HCT116 (cell line): ENCODE results near the gene PACRG. TPM values are rescaled to one million over a fixed set of nuclear protein-coding genes. Genes with fewer than 3 reads are reported as not detected.

ENCODE experiments used
- ATAC-seq: fragments of 200-7000 bp; cut with Tn5 transposase; 2 replicates; pipeline ENCODE4 v1.9.1; 2020; ENCODE audit warnings: mild to moderate bottlenecking, moderate library complexity
- BruUV-seq: library from RNA; stranded (reverse); fragments of 400-500 nt; replicated peaks from 2 replicates; lab custom pipeline; 2021; lab: Mats Ljungman, UMichigan
- CTCF ChIA-PET: fragments of 300-600 bp; sonication (Branson Sonifier 250); formaldehyde crosslinking; loops from one replicate; lab custom pipeline; 2021; ENCODE audit warnings: antibody characterized with exemption; lab: Charles Lee
- POLR2A ChIA-PET: fragments of 300-600, 350-600 bp; sonication (Branson Sonifier 250); formaldehyde crosslinking; loops from one replicate; lab custom pipeline; 2021; ENCODE audit warnings: antibody characterized with exemption; lab: Charles Lee
- RAD21 ChIA-PET, 2 experiments: fragments of 300-600 bp; sonication (Branson Sonifier 250); formaldehyde crosslinking; loops; one replicate each; lab custom pipeline; 2023; ENCODE audit warnings: low total read pairs in 2 of 2; ENCODE audit not compliant: uncharacterized antibody in 2 of 2, unreplicated experiment in 2 of 2, low non-redundant PET in 1 of 2; lab: Charles Lee
- DNase-seq: peaks from one replicate; pipeline ENCODE4 v3.0.0-alpha.2; 2010; ENCODE audit warnings: low read depth, low spot score
- H2AFZ ChIP-seq: fragments of 200-600 bp; shearing (Covaris generic), sonication (generic); 2 replicates; pipeline ENCODE4 v1.6.1; 2017; ENCODE audit warnings: low read depth, mixed run types, mixed read lengths, antibody characterized with exemption, low read length; ENCODE audit not compliant: poor library complexity, severe bottlenecking
- H3K27ac ChIP-seq: 2 replicates; pipeline ENCODE4 v1.5.1; 2012; ENCODE audit warnings: low read depth, low read length
- H3K27me3 ChIP-seq: fragments of 200-600 bp; sonication (generic); 2 replicates; pipeline ENCODE4 v1.6.1; 2016; ENCODE audit warnings: mixed run types, low read length, mixed read lengths; ENCODE audit not compliant: insufficient read depth
- H3K36me3 ChIP-seq, 2 experiments: fragments of 200-500 bp in 1 of 2; fragments of 200-600 bp in 1 of 2; sonication (Bioruptor generic) in 1 of 2; sonication (generic) in 1 of 2; 2 replicates each; pipeline versions ENCODE4 v1.5.1 to v1.6.1; 2014 to 2016; ENCODE audit warnings: low read length in 2 of 2, inconsistent platforms in 1 of 2, mixed read lengths in 1 of 2, mixed run types in 1 of 2; ENCODE audit not compliant: insufficient read depth in 2 of 2, control insufficient read depth in 1 of 2
- H3K4me1 ChIP-seq, 2 experiments: fragments of 200-600 bp in 1 of 2; sonication (generic) in 1 of 2; 2 replicates each; pipeline versions ENCODE4 v1.5.1 to v1.6.1; 2012 to 2017; ENCODE audit warnings: low read length in 2 of 2, inconsistent platforms in 1 of 2, mild to moderate bottlenecking in 1 of 2, mixed read lengths in 1 of 2, mixed run types in 1 of 2, moderate library complexity in 1 of 2; ENCODE audit not compliant: insufficient read depth in 2 of 2, control insufficient read depth in 1 of 2
- H3K4me2 ChIP-seq: fragments of 200-600 bp; sonication (generic); 2 replicates; pipeline ENCODE4 v1.6.1; 2017; ENCODE audit warnings: mixed run types, low read length, mixed read lengths
- H3K4me3 ChIP-seq, 2 experiments: fragments of 200-600 bp in 1 of 2; sonication (generic) in 1 of 2; replicated peaks in 1 of 2; 2 replicates each; pipeline ENCODE4 v1.5.1; 2011 to 2016; ENCODE audit warnings: low read length in 2 of 2, control low read depth in 1 of 2, low read depth in 1 of 2, mild to moderate bottlenecking in 1 of 2, mixed read lengths in 1 of 2, mixed run types in 1 of 2
- H3K79me2 ChIP-seq: fragments of 200-600 bp; sonication (generic); 2 replicates; pipeline ENCODE4 v1.6.1; 2017; ENCODE audit warnings: mild to moderate bottlenecking, mixed run types, low read length, moderate library complexity, mixed read lengths; ENCODE audit not compliant: insufficient read depth
- H3K9ac ChIP-seq: fragments of 200-600 bp; sonication (generic); 2 replicates; pipeline ENCODE4 v1.6.1; 2016; ENCODE audit warnings: low read length, mixed read lengths
- H3K9me2 ChIP-seq: fragments of 200-600 bp; sonication (generic), shearing (Covaris generic); 2 replicates; pipeline ENCODE4 v1.6.1; 2017; ENCODE audit warnings: mixed run types, mild to moderate bottlenecking, moderate library complexity; ENCODE audit not compliant: insufficient read depth
- H3K9me3 ChIP-seq, 2 experiments: fragments of 200-500 bp in 1 of 2; fragments of 200-600 bp in 1 of 2; sonication (Bioruptor generic) in 1 of 2; sonication (generic) in 1 of 2; 2 replicates each; pipeline ENCODE4 v1.6.1; 2014 to 2017; ENCODE audit warnings: low read length in 2 of 2, mixed read lengths in 2 of 2, inconsistent platforms in 1 of 2, low read depth in 1 of 2, mild to moderate bottlenecking in 1 of 2, mixed run types in 1 of 2, moderate library complexity in 1 of 2; ENCODE audit not compliant: control insufficient read depth in 1 of 2, insufficient read depth in 1 of 2
- H4K20me1 ChIP-seq: fragments of 200-600 bp; sonication (generic), shearing (Covaris generic); 2 replicates; pipeline ENCODE4 v1.6.1; 2017; ENCODE audit warnings: mixed run types, mild to moderate bottlenecking, moderate library complexity; ENCODE audit not compliant: insufficient read depth
- EGR1 ChIP-seq: IDR thresholded peaks from 2 replicates; pipeline ENCODE4 v1.6.1; 2012; ENCODE audit warnings: low read depth
- ELF1 ChIP-seq: IDR thresholded peaks from 2 replicates; pipeline ENCODE4 v1.6.1; 2012; ENCODE audit warnings: low read depth, borderline replicate concordance
- EZH2 ChIP-seq: fragments of 200-600 bp; sonication (generic); IDR thresholded peaks from 2 replicates; pipeline ENCODE4 v1.6.1; 2017; ENCODE audit warnings: antibody characterized with exemption, mixed run types
- EZH2phosphoT487 ChIP-seq: fragments of 200-600 bp; IDR thresholded peaks from 2 replicates; pipeline ENCODE4 v1.6.1; 2018; ENCODE audit warnings: antibody characterized with exemption, borderline replicate concordance
- FOSL1 ChIP-seq: IDR thresholded peaks from 2 replicates; pipeline ENCODE4 v1.6.1; 2012; ENCODE audit warnings: low read depth
- JUND ChIP-seq: IDR thresholded peaks from 2 replicates; pipeline ENCODE4 v1.6.1; 2012
- POLR2A ChIP-seq: IDR thresholded peaks from 2 replicates; pipeline ENCODE4 v1.7.0; 2011; ENCODE audit warnings: borderline replicate concordance; ENCODE audit not compliant: insufficient read depth, insufficient read length; ENCODE audit errors: extremely low read depth
- POLR2AphosphoS5 ChIP-seq: IDR thresholded peaks from 2 replicates; pipeline ENCODE4 v1.6.1; 2011; ENCODE audit warnings: mild to moderate bottlenecking, low read depth, low read length, moderate library complexity
- RAD21 ChIP-seq: IDR thresholded peaks from 2 replicates; pipeline ENCODE4 v1.6.1; 2012; ENCODE audit warnings: low read depth, mild to moderate bottlenecking
- SIN3A ChIP-seq: IDR thresholded peaks from 2 replicates; pipeline ENCODE4 v1.6.1; 2012; ENCODE audit warnings: low read depth
- SP1 ChIP-seq: IDR thresholded peaks from 2 replicates; pipeline ENCODE4 v1.6.1; 2012; ENCODE audit warnings: low read depth
- SRF ChIP-seq: IDR thresholded peaks from 2 replicates; pipeline ENCODE4 v1.6.1; 2012; ENCODE audit warnings: low read depth
- YY1 ChIP-seq: IDR thresholded peaks from 2 replicates; pipeline ENCODE4 v1.6.1; 2011; ENCODE audit warnings: low read length, low read depth, moderate library complexity, mild to moderate bottlenecking; ENCODE audit not compliant: insufficient replicate concordance; ENCODE audit errors: extremely low read depth
- ZFX ChIP-seq: fragments of 450-650 bp; IDR thresholded peaks from 2 replicates; pipeline ENCODE4 v1.6.1; 2017
- intact Hi-C: fragments of 100-400 bp; cut with micrococcal nuclease; formaldehyde crosslinking; loops from 2 replicates; pipeline ENCODE4 v1.10.0; 2022
- total RNA-seq: library from RNA; stranded (reverse); gene quantifications from one replicate; pipeline ENCODE4 v1.2.1, GENCODE V29; 2021; ENCODE audit not compliant: unreplicated experiment
- TF ChIP-seq, protein P1 (sequence below): IDR thresholded peaks from 2 replicates; pipeline ENCODE4 v1.6.1; 2012
- TF ChIP-seq, protein P2 (sequence below): IDR thresholded peaks from 2 replicates; pipeline ENCODE4 v1.6.1; 2011; ENCODE audit warnings: mild to moderate bottlenecking, low read length, moderate library complexity; ENCODE audit not compliant: insufficient replicate concordance; ENCODE audit errors: extremely low read depth
- TF ChIP-seq, protein P3 (sequence below): IDR thresholded peaks from 2 replicates; pipeline ENCODE4 v1.6.1; 2012; ENCODE audit warnings: low read depth

Gene PACRG
- total RNA-seq, 1 experiment from 2014 or later, result 0.71 TPM

DNA sequence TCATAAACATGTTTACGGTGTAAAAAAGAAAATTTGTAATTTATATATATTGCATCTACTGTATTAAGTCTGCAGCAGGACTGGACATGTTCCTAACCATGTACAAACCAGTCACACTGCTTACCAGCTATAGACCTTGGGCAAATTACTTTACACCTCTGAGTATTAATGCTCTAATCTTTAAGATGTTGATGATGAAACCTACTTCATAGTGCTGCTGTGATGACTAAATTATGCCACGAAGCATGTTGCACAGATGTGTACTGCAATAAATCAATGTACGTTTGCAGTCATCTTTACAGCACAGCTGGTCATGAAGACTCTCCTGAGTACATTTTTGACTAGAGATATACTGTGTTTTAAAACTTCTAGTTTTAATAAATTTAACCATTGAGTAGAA, 42.8 kb upstream of the PACRG start:
- Histone ChIP-seq H3K27ac (no peak overlapping the region), H3K79me2 (no peaks in the 10 kb centered on the region), H3K27me3 (no peaks in the 10 kb centered on the region), H3K4me1 (no peaks in the 10 kb centered on the region), H2AFZ (no peak overlapping the region), H3K9me2 (no peaks in the 10 kb centered on the region), H3K36me3 (no peaks in the 10 kb centered on the region), H4K20me1 (no peaks in the 10 kb centered on the region; the same call in 1 of the 2 replicates), H3K9ac (no peak overlapping the region)
- DNase-seq, result no peak
- no TSS peak for BruUV-seq
- intact Hi-C loops, result no loop called here
- RAD21 ChIA-PET, result no interaction called here
- CTCF ChIA-PET, result no interaction called here
- ATAC-seq, result no peak
- TF ChIP-seq, protein P1, sequence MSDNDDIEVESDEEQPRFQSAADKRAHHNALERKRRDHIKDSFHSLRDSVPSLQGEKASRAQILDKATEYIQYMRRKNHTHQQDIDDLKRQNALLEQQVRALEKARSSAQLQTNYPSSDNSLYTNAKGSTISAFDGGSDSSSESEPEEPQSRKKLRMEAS, result no peak
- no peak for TF ChIP-seq EGR1
- TF ChIP-seq ELF1, result no peak
- TF ChIP-seq, protein P2, sequence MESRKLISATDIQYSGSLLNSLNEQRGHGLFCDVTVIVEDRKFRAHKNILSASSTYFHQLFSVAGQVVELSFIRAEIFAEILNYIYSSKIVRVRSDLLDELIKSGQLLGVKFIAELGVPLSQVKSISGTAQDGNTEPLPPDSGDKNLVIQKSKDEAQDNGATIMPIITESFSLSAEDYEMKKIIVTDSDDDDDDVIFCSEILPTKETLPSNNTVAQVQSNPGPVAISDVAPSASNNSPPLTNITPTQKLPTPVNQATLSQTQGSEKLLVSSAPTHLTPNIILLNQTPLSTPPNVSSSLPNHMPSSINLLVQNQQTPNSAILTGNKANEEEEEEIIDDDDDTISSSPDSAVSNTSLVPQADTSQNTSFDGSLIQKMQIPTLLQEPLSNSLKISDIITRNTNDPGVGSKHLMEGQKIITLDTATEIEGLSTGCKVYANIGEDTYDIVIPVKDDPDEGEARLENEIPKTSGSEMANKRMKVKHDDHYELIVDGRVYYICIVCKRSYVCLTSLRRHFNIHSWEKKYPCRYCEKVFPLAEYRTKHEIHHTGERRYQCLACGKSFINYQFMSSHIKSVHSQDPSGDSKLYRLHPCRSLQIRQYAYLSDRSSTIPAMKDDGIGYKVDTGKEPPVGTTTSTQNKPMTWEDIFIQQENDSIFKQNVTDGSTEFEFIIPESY, result no peak
- TF ChIP-seq POLR2AphosphoS5, result no peak
- TF ChIP-seq EZH2phosphoT487, result no peak
- TF ChIP-seq, all 23 proteins: peak for 0
- POLR2A ChIA-PET, result no interaction called here
- H3K9me3 ChIP-seq, result no peaks in the 10 kb centered on the region
- H3K4me2 ChIP-seq, result no peak overlapping the region
- no peak overlapping the region for H3K4me3 ChIP-seq

DNA sequence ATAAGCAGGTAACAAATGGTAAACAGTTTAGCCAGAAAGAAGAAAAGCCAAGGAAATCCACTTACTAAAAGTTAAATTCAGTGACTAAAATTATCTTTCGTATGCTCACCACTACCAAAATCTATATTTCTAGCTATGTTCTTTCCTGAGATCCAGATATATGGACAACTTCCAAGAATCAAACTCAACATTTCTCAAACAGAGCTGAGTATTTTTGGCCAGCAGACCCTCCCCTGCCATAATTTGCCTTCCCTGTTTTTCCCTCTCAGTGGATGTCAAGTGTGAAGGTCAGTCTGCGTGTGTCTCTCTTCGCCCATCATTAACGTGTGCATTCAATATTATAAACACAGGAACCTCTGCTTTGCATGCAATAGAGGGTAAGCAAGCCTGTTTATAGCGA, 42.2 kb upstream of the PACRG start:
- no peaks in the 10 kb centered on the region for H3K79me2 ChIP-seq
- RAD21 ChIA-PET, result no interaction called here
- no peak overlapping the region for H2AFZ ChIP-seq
- no peak overlapping the region for H3K9ac ChIP-seq
- no peaks in the 10 kb centered on the region for H3K36me3 ChIP-seq
- DNase-seq (no peak), ATAC-seq (no peak)
- no peaks in the 10 kb centered on the region for H3K27me3 ChIP-seq
- H3K9me2 ChIP-seq, result no peaks in the 10 kb centered on the region
- no peaks in the 10 kb centered on the region for H3K4me1 ChIP-seq
- no peak for TF ChIP-seq RAD21
- TF ChIP-seq POLR2A, result no peak
- TF ChIP-seq JUND, result no peak
- no peak for TF ChIP-seq SP1
- TF ChIP-seq, protein P3, sequence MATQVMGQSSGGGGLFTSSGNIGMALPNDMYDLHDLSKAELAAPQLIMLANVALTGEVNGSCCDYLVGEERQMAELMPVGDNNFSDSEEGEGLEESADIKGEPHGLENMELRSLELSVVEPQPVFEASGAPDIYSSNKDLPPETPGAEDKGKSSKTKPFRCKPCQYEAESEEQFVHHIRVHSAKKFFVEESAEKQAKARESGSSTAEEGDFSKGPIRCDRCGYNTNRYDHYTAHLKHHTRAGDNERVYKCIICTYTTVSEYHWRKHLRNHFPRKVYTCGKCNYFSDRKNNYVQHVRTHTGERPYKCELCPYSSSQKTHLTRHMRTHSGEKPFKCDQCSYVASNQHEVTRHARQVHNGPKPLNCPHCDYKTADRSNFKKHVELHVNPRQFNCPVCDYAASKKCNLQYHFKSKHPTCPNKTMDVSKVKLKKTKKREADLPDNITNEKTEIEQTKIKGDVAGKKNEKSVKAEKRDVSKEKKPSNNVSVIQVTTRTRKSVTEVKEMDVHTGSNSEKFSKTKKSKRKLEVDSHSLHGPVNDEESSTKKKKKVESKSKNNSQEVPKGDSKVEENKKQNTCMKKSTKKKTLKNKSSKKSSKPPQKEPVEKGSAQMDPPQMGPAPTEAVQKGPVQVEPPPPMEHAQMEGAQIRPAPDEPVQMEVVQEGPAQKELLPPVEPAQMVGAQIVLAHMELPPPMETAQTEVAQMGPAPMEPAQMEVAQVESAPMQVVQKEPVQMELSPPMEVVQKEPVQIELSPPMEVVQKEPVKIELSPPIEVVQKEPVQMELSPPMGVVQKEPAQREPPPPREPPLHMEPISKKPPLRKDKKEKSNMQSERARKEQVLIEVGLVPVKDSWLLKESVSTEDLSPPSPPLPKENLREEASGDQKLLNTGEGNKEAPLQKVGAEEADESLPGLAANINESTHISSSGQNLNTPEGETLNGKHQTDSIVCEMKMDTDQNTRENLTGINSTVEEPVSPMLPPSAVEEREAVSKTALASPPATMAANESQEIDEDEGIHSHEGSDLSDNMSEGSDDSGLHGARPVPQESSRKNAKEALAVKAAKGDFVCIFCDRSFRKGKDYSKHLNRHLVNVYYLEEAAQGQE, result no peak
- TF ChIP-seq POLR2AphosphoS5, result no peak
- TF ChIP-seq EGR1, result no peak
- no peak for TF ChIP-seq YY1
- no peak for TF ChIP-seq SRF
- no peak for TF ChIP-seq FOSL1
- no peak for TF ChIP-seq ZFX
- TF ChIP-seq EZH2, result no peak
- TF ChIP-seq SIN3A, result no peak
- TF ChIP-seq, protein P1, result no peak
- no peak for TF ChIP-seq EZH2phosphoT487
- CTCF ChIA-PET, result no interaction called here
- H3K4me3 ChIP-seq, result no peak overlapping the region
- no peaks in the 10 kb centered on the region for H3K9me3 ChIP-seq
- no peak overlapping the region for H3K27ac ChIP-seq
- H3K4me2 ChIP-seq, result no peak overlapping the region
- intact Hi-C loops, result no loop called here
- no peaks in the 10 kb centered on the region; the same call in 1 of the 2 replicates for H4K20me1 ChIP-seq
- no TSS peak for BruUV-seq
- POLR2A ChIA-PET, result no interaction called here
